HG03378 (cell line): Measurements from ENCODE around the gene SUFU.

Experiments
- ATAC-seq: cut with Tn5 transposase; IDR thresholded peaks from one replicate; pipeline ENCODE4 v1.9.1; 2021; ENCODE audit warnings: mild to moderate bottlenecking, moderate library complexity; ENCODE audit not compliant: unreplicated experiment

SUFU gene

GRCh38 chr10:102631525-102632393 is 128.0 kb downstream of the SUFU start:
- no peak for ATAC-seq

- no peak for ATAC-seq
These were observed 128.8 kb downstream of the SUFU start for GRCh38 chr10:102632394-102633111.

GRCh38 chr10:102633287-102633686 is 129.5 kb downstream of the SUFU start:
- ATAC-seq, result no peak

GRCh38 chr10:102633848-102634247 is 130.1 kb downstream of the SUFU start:
- no peak for ATAC-seq

- ATAC-seq, result no peak
These were observed 130.9 kb downstream of the SUFU start for GRCh38 chr10:102634686-102635085.

- no peak for ATAC-seq
These were observed 131.6 kb downstream of the SUFU start for GRCh38 chr10:102635377-102635776.

- ATAC-seq, result no peak
These were observed 135.8 kb downstream of the SUFU start for GRCh38 chr10:102639537-102639936.

GRCh38 chr10:102641402-102641801 is 137.6 kb downstream of the SUFU start:
- ATAC-seq, result no peak

- ATAC-seq, result peak; percentile 44
These were observed 138.3 kb downstream of the SUFU start for GRCh38 chr10:102641880-102642735.

GRCh38 chr10:102642736-102643335 is 139.1 kb downstream of the SUFU start:
- no peak for ATAC-seq

- no peak for ATAC-seq
These were observed 139.7 kb downstream of the SUFU start for GRCh38 chr10:102643336-102644065.

- no peak for ATAC-seq
These were observed 140.4 kb downstream of the SUFU start, which contains the start of gene TRIM8 for GRCh38 chr10:102644066-102644645. Gene TRIM8, plus strand, starts transcription at chr10:102644479. Its CDS starts 139 bp downstream, at chr10:102644618.

- ATAC-seq, result no peak
These were observed 141.0 kb downstream of the SUFU start for GRCh38 chr10:102644646-102645387.

- no peak for ATAC-seq
These were observed 141.6 kb downstream of the SUFU start for GRCh38 chr10:102645388-102645740.

- peak; percentile 32 for ATAC-seq
These were observed 142.2 kb downstream of the SUFU start for GRCh38 chr10:102645741-102646609.

- no peak for ATAC-seq
These were observed 143.1 kb downstream of the SUFU start for GRCh38 chr10:102646610-102647442.
